Right lung (tissue), 5 donors: ENCODE measurements around the gene EPX. TPM values are rescaled to one million over a fixed set of nuclear protein-coding genes. Genes with fewer than 3 reads are reported as not detected.

Experiments
- DNase-seq, 2 donors: peaks; one replicate each; pipeline ENCODE4 v3.0.0-alpha.2; 2013
- polyA plus RNA-seq, 5 donors: library from polyadenylated mRNA; unstranded; fragments of 120-200 nt; gene quantifications; one replicate each; pipeline versions ENCODE4 v1.2.1 to v1.2.3, GENCODE V29; 2013; ENCODE audit warnings: inconsistent platforms in 1 of 5, low replicate concordance in 1 of 5; ENCODE audit not compliant: insufficient read length in 5 of 5, insufficient read depth in 1 of 5

The EPX gene
- polyA plus RNA-seq, 5 donors, result 0.58 to 1.1 (median 0.97) TPM

- DNase-seq, result no peak
These were observed 7.4 kb upstream of the EPX start for GRCh38 chr17:58184986-58185761.

GRCh38 chr17:58186591-58186990, 5.9 kb upstream of the EPX start:
- no peak for DNase-seq

- DNase-seq, result no peak
These were observed 5.5 kb upstream of the EPX start for GRCh38 chr17:58187063-58187462.

- no peak for DNase-seq
These were observed 4.9 kb upstream of the EPX start for GRCh38 chr17:58187675-58188074.

- no peak for DNase-seq
These were observed 2.9 kb upstream of the EPX start for GRCh38 chr17:58189436-58190146.

GRCh38 chr17:58191241-58191896, 1.2 kb upstream of the EPX start:
- DNase-seq, result no peak

- no peak for DNase-seq
These were observed 1.2 kb downstream of the EPX start for GRCh38 chr17:58193641-58194255.

- no peak for DNase-seq
These were observed 3.1 kb downstream of the EPX start for GRCh38 chr17:58195518-58196123.

GRCh38 chr17:58196610-58197009, 4.1 kb downstream of the EPX start:
- DNase-seq, result no peak

GRCh38 chr17:58200024-58200633, 7.6 kb downstream of the EPX start:
- no peak for DNase-seq

- no peak for DNase-seq
These were observed 10.3 kb downstream of the EPX start for GRCh38 chr17:58202859-58203258.

GRCh38 chr17:58204796-58205195, 12.3 kb downstream of the EPX start:
- no peak for DNase-seq

GRCh38 chr17:58205936-58206335, 13.4 kb downstream of the EPX start:
- DNase-seq, result no peak

- no peak for DNase-seq
These were observed 14.9 kb downstream of the EPX start for GRCh38 chr17:58207451-58207850.

- DNase-seq, result no peak
These were observed 15.8 kb downstream of the EPX start for GRCh38 chr17:58208344-58208743.

GRCh38 chr17:58210922-58211321, 18.4 kb downstream of the EPX start:
- no peak for DNase-seq

GRCh38 chr17:58215685-58216084, 23.2 kb downstream of the EPX start:
- DNase-seq, result no peak

GRCh38 chr17:58217766-58218165, 25.2 kb downstream of the EPX start:
- no peak for DNase-seq

- peak; percentile 93 to 95 for DNase-seq
These were observed 26.7 kb downstream of the EPX start, which contains the start of gene MKS1 for GRCh38 chr17:58219007-58219788. Gene MKS1 (minus strand): TSS chr17:58219255. CDS start chr17:58219230, 25 bp downstream.

GRCh38 chr17:58219789-58220183, 27.3 kb downstream of the EPX start:
- DNase-seq, result no peak

GRCh38 chr17:58224315-58224714, 31.8 kb downstream of the EPX start:
- no peak for DNase-seq
